Measurements from ENCODE around the gene GALM.
"Not testable (repeated sequence)": the region's sequence is repeated elsewhere in the genome, so short reads cannot be mapped to it uniquely, and the experiment has no call there.

Gene GALM

GRCh38 chr2:38650012-38650411, 15.9 kb upstream of the GALM start:
- DNase-seq (ENCODE audit: low read depth): no peak

GRCh38 chr2:38650717-38651116, 15.2 kb upstream of the GALM start:
- DNase-seq (ENCODE audit: low read depth): no peak

- DNase-seq (ENCODE audit: low read depth): no peak
These were observed 13.3 kb upstream of the GALM start for GRCh38 chr2:38652431-38653273.

- no peak for DNase-seq (ENCODE audit: low read depth)
These were observed 12.6 kb upstream of the GALM start for GRCh38 chr2:38653380-38653714.

- no peak for DNase-seq (ENCODE audit: low read depth)
These were observed 12.0 kb upstream of the GALM start for GRCh38 chr2:38653715-38654527.

- DNase-seq (ENCODE audit: low read depth): no peak
These were observed 11.2 kb upstream of the GALM start for GRCh38 chr2:38654528-38655381.

GRCh38 chr2:38655441-38655840, 10.5 kb upstream of the GALM start:
- no peak for DNase-seq (ENCODE audit: low read depth)

GRCh38 chr2:38656866-38657480, 8.9 kb upstream of the GALM start:
- no peak for DNase-seq (ENCODE audit: low read depth)

- no peak for DNase-seq (ENCODE audit: low read depth)
These were observed 7.3 kb upstream of the GALM start for GRCh38 chr2:38658613-38659012.

- no peak for DNase-seq (ENCODE audit: low read depth)
These were observed 6.8 kb upstream of the GALM start for GRCh38 chr2:38659115-38659514.

GRCh38 chr2:38660282-38660681, 5.6 kb upstream of the GALM start:
- no peak for DNase-seq (ENCODE audit: low read depth)

- no peak for DNase-seq (ENCODE audit: low read depth)
These were observed 4.6 kb upstream of the GALM start for GRCh38 chr2:38661306-38661705.

GRCh38 chr2:38666556-38666910, 619 bp downstream of the GALM start:
- no peak for DNase-seq (ENCODE audit: low read depth)

- no peak for DNase-seq (ENCODE audit: low read depth)
These were observed 2.2 kb downstream of the GALM start for GRCh38 chr2:38668092-38668491.

GRCh38 chr2:38668779-38669479, 3.0 kb downstream of the GALM start:
- DNase-seq (ENCODE audit: low read depth): no peak

- DNase-seq (ENCODE audit: low read depth): no peak
These were observed 5.4 kb downstream of the GALM start for GRCh38 chr2:38671303-38671702.

GRCh38 chr2:38671946-38672345, 6.0 kb downstream of the GALM start:
- no peak for DNase-seq (ENCODE audit: low read depth)

GRCh38 chr2:38672445-38673391, 6.8 kb downstream of the GALM start:
- DNase-seq (ENCODE audit: low read depth): no peak

GRCh38 chr2:38676681-38677080, 10.8 kb downstream of the GALM start:
- DNase-seq (ENCODE audit: low read depth): no peak

- not testable (repeated sequence) for DNase-seq (ENCODE audit: low read depth)
These were observed 15.0 kb downstream of the GALM start for GRCh38 chr2:38680868-38681267.

Measured in stimulated activated CD8-positive, alpha-beta memory T cell treated with anti-CD3 and anti-CD28 coated beads, Interleukin-12 subunit alpha, Interleukin-12 subunit beta, amount 100 ng/mL, for 4 hours (primary cell).